ENCODE measurements around the gene SLC25A12.

SLC25A12 gene

GRCh38 chr2:171894612-171894947, 536 bp upstream of the SLC25A12 start:
- ChIA-PET CTCF (no interaction called here), POLR2A (interaction anchor here (0.9 to 1.8 kb wide), 10 partner anchors 9 to 208 kb away, joined by 3 to 13 read pairs (median 5); partner anchors contain the start of genes DLX1, DLX2 and HAT1)
- DNase-seq (ENCODE audit: extremely low spot score): no peak
- TF ChIP-seq PKNOX1 (IDR thresholded peaks at IDR 0.05) (no peak), SP1 (IDR thresholded peaks at IDR 0.05) (no peak), LEF1 (IDR thresholded peaks at IDR 0.05; ENCODE audit: borderline replicate concordance) (no peak), SUZ12 (IDR thresholded peaks at IDR 0.05) (no peak), TARDBP (IDR thresholded peaks at IDR 0.05) (no peak), BHLHE40 (IDR thresholded peaks at IDR 0.05; ENCODE audit: borderline replicate concordance) (no peak), CTBP1 (IDR thresholded peaks at IDR 0.05; ENCODE audit: borderline replicate concordance) (no peak), HDGF (IDR thresholded peaks at IDR 0.05; ENCODE audit: borderline replicate concordance) (no peak), ARNT (IDR thresholded peaks at IDR 0.05) (no peak)

- no peak for DNase-seq (ENCODE audit: extremely low spot score)
- TF ChIP-seq ZNF384 (IDR thresholded peaks at IDR 0.05) (no peak), SUZ12 (IDR thresholded peaks at IDR 0.05) (no peak), SP1 (IDR thresholded peaks at IDR 0.05) (no peak), ARNT (IDR thresholded peaks at IDR 0.05) (no peak), FOXM1 (IDR thresholded peaks at IDR 0.05; ENCODE audit: borderline replicate concordance) (no peak), NFRKB (IDR thresholded peaks at IDR 0.05) (no peak), L3MBTL2 (conservative IDR thresholded peaks at IDR 0.05) (no peak)
- ChIA-PET CTCF (no interaction called here), POLR2A (interaction anchor here (0.7 to 1.8 kb wide), 14 partner anchors 8 to 209 kb away, joined by 3 to 13 read pairs (median 4); partner anchors contain the start of genes DLX1, DLX2 and HAT1)
These were observed 734 bp downstream of the SLC25A12 start for GRCh38 chr2:171893196-171893823.

- DNase-seq (ENCODE audit: extremely low spot score): no peak
- CTCF ChIA-PET: no interaction called here
- TF ChIP-seq FOXK2 (IDR thresholded peaks at IDR 0.05) (no peak), TARDBP (IDR thresholded peaks at IDR 0.05) (no peak), FOXA1 (IDR thresholded peaks at IDR 0.05) (no peak), SUZ12 (IDR thresholded peaks at IDR 0.05) (no peak), CTBP1 (IDR thresholded peaks at IDR 0.05; ENCODE audit: borderline replicate concordance) (no peak), PKNOX1 (IDR thresholded peaks at IDR 0.05) (no peak), LEF1 (IDR thresholded peaks at IDR 0.05; ENCODE audit: borderline replicate concordance) (no peak), ELF4 (IDR thresholded peaks at IDR 0.05) (no peak), HDGF (IDR thresholded peaks at IDR 0.05; ENCODE audit: borderline replicate concordance) (no peak), SP1 (IDR thresholded peaks at IDR 0.05) (no peak), NFRKB (IDR thresholded peaks at IDR 0.05) (no peak), FOXM1 (IDR thresholded peaks at IDR 0.05; ENCODE audit: borderline replicate concordance) (no peak), L3MBTL2 (conservative IDR thresholded peaks at IDR 0.05) (no peak), ARNT (IDR thresholded peaks at IDR 0.05) (no peak), ZNF384 (IDR thresholded peaks at IDR 0.05) (no peak), BHLHE40 (IDR thresholded peaks at IDR 0.05; ENCODE audit: borderline replicate concordance) (no peak)
- POLR2A ChIA-PET: interaction anchor here (1.4 kb wide), 1 partner anchor 33 kb away, joined by 5 read pairs; the partner anchor contains the start of gene HAT1
These were observed 4.2 kb downstream of the SLC25A12 start for GRCh38 chr2:171889808-171890207.

GRCh38 chr2:171889333-171889732, 4.7 kb downstream of the SLC25A12 start:
- ChIA-PET POLR2A (no interaction called here), CTCF (no interaction called here)
- no peak for DNase-seq (ENCODE audit: extremely low spot score)
- no peak for TF ChIP-seq LEF1 (IDR thresholded peaks at IDR 0.05; ENCODE audit: borderline replicate concordance)

GRCh38 chr2:171883275-171883893, 10.7 kb downstream of the SLC25A12 start:
- no peak for TF ChIP-seq PKNOX1 (IDR thresholded peaks at IDR 0.05)
- TF ChIP-seq HDGF (IDR thresholded peaks at IDR 0.05; ENCODE audit: borderline replicate concordance): no peak
- no peak for TF ChIP-seq L3MBTL2 (conservative IDR thresholded peaks at IDR 0.05)
- TF ChIP-seq TARDBP (IDR thresholded peaks at IDR 0.05): no peak
- TF ChIP-seq FOXK2 (IDR thresholded peaks at IDR 0.05): no peak
- TF ChIP-seq SP1 (IDR thresholded peaks at IDR 0.05): no peak
- TF ChIP-seq FOXA1 (IDR thresholded peaks at IDR 0.05): no peak
- ChIA-PET POLR2A (interaction anchor here (1.0 to 1.5 kb wide), 2 partner anchors 11 to 220 kb away, joined by 3 to 7 read pairs; partner anchors contain the start of gene SLC25A12), CTCF (no interaction called here)
- no peak for DNase-seq (ENCODE audit: extremely low spot score)

- ChIA-PET POLR2A (interaction anchor here (1.5 kb wide), 1 partner anchor 12 kb away, joined by 7 read pairs; the partner anchor contains the start of gene SLC25A12), CTCF (no interaction called here)
- TF ChIP-seq L3MBTL2 (conservative IDR thresholded peaks at IDR 0.05) (no peak), PKNOX1 (IDR thresholded peaks at IDR 0.05) (no peak), LEF1 (IDR thresholded peaks at IDR 0.05; ENCODE audit: borderline replicate concordance) (no peak), FOXK2 (IDR thresholded peaks at IDR 0.05) (no peak), BHLHE40 (IDR thresholded peaks at IDR 0.05; ENCODE audit: borderline replicate concordance) (no peak), FOXM1 (IDR thresholded peaks at IDR 0.05; ENCODE audit: borderline replicate concordance) (no peak), CTBP1 (IDR thresholded peaks at IDR 0.05; ENCODE audit: borderline replicate concordance) (no peak)
- DNase-seq (ENCODE audit: extremely low spot score): no peak
These were observed 11.8 kb downstream of the SLC25A12 start for GRCh38 chr2:171882089-171882769.

Measured in HEK293T (cell line).